Bronchial epithelial cell (primary cell): ENCODE results near the gene METTL23. TPM values are rescaled to one million over a fixed set of nuclear protein-coding genes. Genes with fewer than 3 reads are reported as not detected.
"Not testable (repeated sequence)": the region's sequence is repeated elsewhere in the genome, so short reads cannot be mapped to it uniquely, and the experiment has no call there.

ENCODE experiments used
- DNase-seq: peaks from one replicate; pipeline ENCODE4 v3.0.0-alpha.2; 2010; ENCODE audit warnings: low read depth
- FAIRE-seq: peaks from 2 replicates; lab custom pipeline; 2011; peaks lifted over from hg19 to GRCh38; lab: Jason Lieb, UNC
- H3K27me3 ChIP-seq: 2 replicates; pipeline ENCODE4 v1.5.1; 2011; ENCODE audit warnings: low read length; ENCODE audit not compliant: control insufficient read depth, insufficient read depth
- H3K36me3 ChIP-seq: 2 replicates; pipeline ENCODE4 v1.5.1; 2011; ENCODE audit warnings: low read length; ENCODE audit not compliant: control insufficient read depth, insufficient read depth
- H3K4me3 ChIP-seq: 2 replicates; pipeline ENCODE4 v1.5.1; 2011; ENCODE audit warnings: mild to moderate bottlenecking, low read depth, low read length, control low read depth
- CTCF ChIP-seq: IDR thresholded peaks from 2 replicates; pipeline ENCODE4 v1.5.1; 2011; ENCODE audit warnings: mild to moderate bottlenecking, moderate library complexity, low read length, control low read depth, inconsistent platforms; ENCODE audit not compliant: insufficient read depth, severe bottlenecking
- total RNA-seq: library from RNA; depleted of rRNA; stranded (reverse); fragments of >200 nt; gene quantifications from 2 replicates; pipeline ENCODE4 v1.2.1, GENCODE V29; 2014

Gene METTL23
- total RNA-seq, 1 donor from 2014 or later, result 18.7 TPM

DNA sequence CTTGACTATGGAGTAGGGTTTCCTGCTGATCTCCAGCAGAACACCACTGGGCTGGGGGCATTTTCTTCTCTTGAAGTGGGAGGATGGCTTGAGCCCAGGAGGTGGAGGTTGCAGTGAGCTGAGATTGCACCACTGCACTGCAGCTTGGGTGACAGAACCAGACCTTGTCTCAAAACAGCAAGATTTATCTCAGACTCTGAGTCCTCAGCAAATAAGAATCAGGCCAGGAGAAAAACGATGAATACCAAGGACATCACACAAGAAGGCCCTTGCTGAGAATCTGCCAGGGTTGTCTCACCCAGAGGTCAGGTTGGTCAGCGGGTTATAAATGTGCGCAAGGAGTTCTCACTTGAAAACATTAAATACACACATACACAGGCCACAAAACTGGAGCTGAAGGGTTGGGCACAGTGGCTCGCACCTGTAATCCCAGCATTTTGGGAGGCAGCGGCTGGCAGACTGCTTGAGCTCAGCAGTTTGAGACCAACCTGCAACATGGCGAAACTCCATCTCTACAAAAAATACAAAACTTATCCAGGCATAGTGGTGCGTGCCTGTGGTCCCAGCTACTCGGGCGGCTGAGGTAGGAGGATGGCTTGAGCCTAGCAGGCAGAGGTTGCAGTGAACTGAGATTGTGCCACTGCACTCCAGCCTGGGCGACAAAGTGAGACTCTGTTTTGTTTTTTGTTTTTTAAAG lies 23.6 kb upstream of the METTL23 start:
- no peak for FAIRE-seq
- no peak for TF ChIP-seq CTCF
- Histone ChIP-seq H3K27me3 (no peaks in the 10 kb centered on the region), H3K36me3 (no peaks in the 10 kb centered on the region), H3K4me3 (no peak overlapping the region)
- no peak for DNase-seq

DNA sequence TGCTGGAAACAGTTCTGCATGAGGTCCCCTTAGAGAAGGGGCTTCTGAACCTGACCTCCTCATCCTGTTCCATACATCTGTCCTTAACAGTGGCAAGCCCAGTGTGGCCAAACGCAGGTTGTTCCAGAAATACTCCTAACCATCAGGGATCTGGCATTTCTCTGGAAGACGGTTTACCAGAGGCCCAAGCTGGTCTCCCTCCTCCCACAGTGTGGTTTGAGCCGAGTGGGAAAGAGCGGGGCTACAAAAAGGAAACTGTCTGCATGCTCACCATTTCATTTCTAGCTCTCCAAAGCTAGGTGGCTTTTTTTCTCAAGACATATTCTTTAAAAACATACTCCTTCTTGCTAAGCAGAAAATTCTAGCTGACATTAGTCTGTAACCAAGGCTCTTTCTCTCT lies 21.8 kb upstream of the METTL23 start:
- no peak for TF ChIP-seq CTCF
- no peaks in the 10 kb centered on the region for H3K36me3 ChIP-seq
- H3K27me3 ChIP-seq, result no peaks in the 10 kb centered on the region
- FAIRE-seq (no peak), DNase-seq (no peak)
- H3K4me3 ChIP-seq, result no peak overlapping the region

DNA sequence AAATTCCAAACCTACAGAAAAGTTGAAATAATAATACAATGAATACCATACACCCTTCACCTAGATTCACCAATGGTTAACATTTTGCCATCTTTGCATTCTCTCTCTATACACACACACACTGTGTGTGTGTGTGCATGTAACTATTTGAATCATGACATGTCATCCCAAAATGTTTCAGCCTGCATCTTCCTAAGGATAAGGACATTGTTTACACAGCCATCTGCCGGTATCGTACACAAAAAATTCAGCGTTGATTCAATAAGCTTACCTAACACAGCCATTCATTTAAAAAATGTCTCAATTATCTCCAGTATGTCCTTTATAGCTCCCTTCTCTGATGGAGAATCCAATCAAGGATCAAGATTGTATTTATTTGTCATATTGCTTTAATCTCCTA lies 19.8 kb upstream of the METTL23 start:
- no peak overlapping the region for H3K4me3 ChIP-seq
- FAIRE-seq (no peak), DNase-seq (no peak)
- no peaks in the 10 kb centered on the region for H3K36me3 ChIP-seq
- TF ChIP-seq CTCF, result no peak
- H3K27me3 ChIP-seq, result no peaks in the 10 kb centered on the region

GRCh38 chr17:76707985-76708807 lies 18.4 kb upstream of the METTL23 start:
- FAIRE-seq (no peak), DNase-seq (no peak)
- Histone ChIP-seq H3K36me3 (no peaks in the 10 kb centered on the region), H3K27me3 (no peaks in the 10 kb centered on the region), H3K4me3 (no peak overlapping the region)
- peak; percentile 38 for TF ChIP-seq CTCF

GRCh38 chr17:76709077-76709950 lies 17.3 kb upstream of the METTL23 start:
- no peak for TF ChIP-seq CTCF
- Histone ChIP-seq H3K36me3 (peaks cover 1% of the 10 kb centered on the region), H3K27me3 (no peaks in the 10 kb centered on the region), H3K4me3 (peak overlapping the region; percentile 60)
- DNase-seq (peak; percentile 84), FAIRE-seq (no peak)

DNA sequence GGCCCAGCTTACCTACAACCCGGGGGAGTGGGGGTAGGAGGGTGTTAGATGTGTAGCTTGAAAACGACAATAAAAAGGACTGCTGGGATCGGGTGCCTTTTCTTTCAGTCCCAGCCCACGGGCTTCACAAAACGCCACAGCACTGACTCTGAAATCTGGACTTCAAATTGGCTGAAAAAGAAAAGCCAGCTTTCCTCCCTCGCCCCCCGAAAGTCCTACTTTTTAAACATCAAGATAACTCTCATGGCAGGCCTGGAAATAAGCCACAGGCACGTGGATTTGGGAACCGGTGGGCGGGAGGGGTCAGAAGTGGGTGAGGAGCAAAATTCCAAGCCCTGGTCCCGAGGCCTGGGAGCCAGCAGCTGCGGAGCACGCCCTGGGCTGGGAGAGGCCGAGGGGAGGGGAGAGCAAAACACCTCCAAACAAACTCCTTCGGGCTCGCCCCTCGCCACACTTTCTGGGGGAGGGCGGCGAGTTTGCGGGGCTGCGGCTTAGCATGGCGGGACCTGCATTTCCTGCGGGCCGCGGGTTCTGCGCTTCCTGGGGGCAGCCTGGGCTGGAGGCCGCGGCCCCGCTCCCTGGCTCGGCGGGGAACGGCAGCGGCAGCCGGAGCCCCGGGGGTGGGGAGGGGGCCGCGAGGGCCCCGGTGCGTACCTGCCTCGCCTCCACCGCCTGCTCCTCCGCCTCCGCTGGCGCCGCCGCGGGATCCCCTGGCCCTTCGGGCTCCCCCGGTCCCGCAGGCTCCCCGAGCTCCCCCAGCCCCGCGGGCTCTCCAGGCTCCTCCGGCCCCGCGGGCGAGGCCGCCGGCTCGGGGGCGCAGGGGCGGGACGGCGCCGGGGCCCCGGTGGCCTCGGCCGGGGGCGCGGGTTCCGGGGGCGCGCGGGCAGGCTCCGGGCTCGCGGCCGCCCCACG lies 16.4 kb upstream of the METTL23 start:
- FAIRE-seq, result not testable (repeated sequence)

More for the DNA sequence above, 16.4 kb upstream of the METTL23 start:
- H3K36me3 ChIP-seq, DNase-seq, H3K27me3 ChIP-seq: not testable (repeated sequence)
- peak overlapping the region; percentile 60 for H3K4me3 ChIP-seq
